ENCODE measurements around the gene NAA80.

- TF ChIP-seq CTCF (IDR thresholded peaks at IDR 0.05) (no peak), POLR2A (IDR thresholded peaks at IDR 0.05) (no peak)
These were observed 19.4 kb upstream of the NAA80 start for GRCh38 chr3:50318615-50319014.
